ENCODE results near the gene ASXL3.

DNA sequence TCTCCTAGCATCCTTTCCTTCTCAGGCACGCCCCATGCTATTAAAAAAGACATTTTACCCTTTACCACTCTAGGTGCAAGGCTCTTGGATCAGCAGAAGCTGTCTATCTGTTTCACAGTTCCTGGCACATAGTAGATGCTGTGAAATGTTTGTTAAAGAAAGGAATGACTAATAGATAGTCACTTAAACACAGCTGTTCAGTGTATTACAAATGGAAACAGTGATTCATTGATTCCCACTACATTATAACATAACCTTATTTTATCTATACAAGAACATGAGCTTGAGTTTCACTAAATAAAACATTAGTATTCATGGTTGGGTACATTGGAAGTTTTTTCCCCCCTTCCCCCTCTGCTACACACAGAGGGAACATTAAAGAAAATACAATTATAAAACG lies 142.1 kb downstream of the ASXL3 start:
- no peak for TF ChIP-seq CTCF (conservative IDR thresholded peaks at IDR 0.05; ENCODE audit: low read depth, low read length)
- no peak for TF ChIP-seq EZH2 (IDR thresholded peaks at IDR 0.05; ENCODE audit: borderline replicate concordance, low read depth, low read length, poor library complexity, severe bottlenecking)
